WERI-Rb-1 (cell line): ENCODE measurements around the gene FTO.

Experiments
- DNase-seq: peaks from one replicate; pipeline ENCODE4 v3.0.0-alpha.2; 2020
- H3K27ac ChIP-seq: fragments of 250-450 bp; sonication (Bioruptor Pico); 2 replicates; pipeline ENCODE4 v1.5.1; 2020; ENCODE audit warnings: mild to moderate bottlenecking, moderate library complexity
- H3K27me3 ChIP-seq: fragments of 250-450 bp; sonication (Bioruptor Pico); 2 replicates; pipeline ENCODE4 v1.5.1; 2021; ENCODE audit warnings: mild to moderate bottlenecking, low read depth, moderate library complexity; ENCODE audit not compliant: insufficient read depth, severe bottlenecking
- H3K36me3 ChIP-seq: fragments of 250-450 bp; sonication (Bioruptor Pico); 2 replicates; pipeline ENCODE4 v1.5.1; 2020; ENCODE audit warnings: mild to moderate bottlenecking, moderate library complexity
- H3K4me3 ChIP-seq: 2 replicates; pipeline ENCODE4 v1.5.1; 2011; ENCODE audit warnings: low read depth, mild to moderate bottlenecking, control low read depth, low read length
- H3K9me3 ChIP-seq: fragments of 250-450 bp; sonication (Bioruptor Pico); 2 replicates; pipeline ENCODE4 v1.5.1; 2021; ENCODE audit warnings: mild to moderate bottlenecking, moderate library complexity; ENCODE audit not compliant: severe bottlenecking
- CTCF ChIP-seq: IDR thresholded peaks from 2 replicates; pipeline ENCODE4 v1.5.1; 2011; ENCODE audit warnings: low read depth, mild to moderate bottlenecking, control low read depth, inconsistent platforms, low read length

FTO gene

GRCh38 chr16:53736297-53736696 is 32.3 kb downstream of the FTO start:
- no peaks in the 10 kb centered on the region for H3K9me3 ChIP-seq
- no peak for TF ChIP-seq CTCF
- no peaks in the 10 kb centered on the region for H3K27me3 ChIP-seq
- no peak for DNase-seq
- H3K36me3 ChIP-seq = no peaks in the 10 kb centered on the region
- no peak overlapping the region for H3K27ac ChIP-seq
- no peak overlapping the region for H3K4me3 ChIP-seq

- Histone ChIP-seq H3K9me3 (no peaks in the 10 kb centered on the region), H3K4me3 (no peak overlapping the region), H3K27ac (no peak overlapping the region), H3K27me3 (no peaks in the 10 kb centered on the region), H3K36me3 (no peaks in the 10 kb centered on the region)
- TF ChIP-seq CTCF = no peak
- DNase-seq = no peak
These were observed 33.6 kb downstream of the FTO start for GRCh38 chr16:53737552-53737951.

GRCh38 chr16:53740476-53740875 is 36.5 kb downstream of the FTO start:
- Histone ChIP-seq H3K4me3 (no peak overlapping the region), H3K27ac (no peak overlapping the region), H3K9me3 (no peaks in the 10 kb centered on the region), H3K27me3 (no peaks in the 10 kb centered on the region), H3K36me3 (no peaks in the 10 kb centered on the region)
- no peak for TF ChIP-seq CTCF
- DNase-seq = no peak

GRCh38 chr16:53740933-53741531 is 37.1 kb downstream of the FTO start:
- no peak for TF ChIP-seq CTCF
- H3K4me3 ChIP-seq = no peak overlapping the region
- DNase-seq = no peak
- no peaks in the 10 kb centered on the region for H3K9me3 ChIP-seq
- H3K27ac ChIP-seq = no peak overlapping the region
- H3K27me3 ChIP-seq = no peaks in the 10 kb centered on the region
- no peaks in the 10 kb centered on the region for H3K36me3 ChIP-seq

GRCh38 chr16:53741546-53741945 is 37.6 kb downstream of the FTO start:
- Histone ChIP-seq H3K36me3 (no peaks in the 10 kb centered on the region), H3K27ac (no peak overlapping the region), H3K9me3 (no peaks in the 10 kb centered on the region), H3K27me3 (no peaks in the 10 kb centered on the region), H3K4me3 (no peak overlapping the region)
- TF ChIP-seq CTCF = no peak
- no peak for DNase-seq

GRCh38 chr16:53743149-53743566 is 39.2 kb downstream of the FTO start:
- TF ChIP-seq CTCF = peak; percentile 78
- H3K36me3 ChIP-seq = no peaks in the 10 kb centered on the region
- no peaks in the 10 kb centered on the region for H3K27me3 ChIP-seq
- H3K27ac ChIP-seq = no peak overlapping the region
- peak; percentile 17 for DNase-seq
- no peak overlapping the region for H3K4me3 ChIP-seq
- H3K9me3 ChIP-seq = no peaks in the 10 kb centered on the region
